Body of pancreas (tissue), 4 donors: ENCODE data around the gene WWOX. TPM values are rescaled to one million over a fixed set of nuclear protein-coding genes. Genes with fewer than 3 reads are reported as not detected.

Source experiments
- ATAC-seq: fragments of 150-250 bp; one replicate; pipeline ENCODE4 v1.9.1; 2016
- DNase-seq, 4 donors: peaks; one replicate each; pipeline ENCODE4 v3.0.0-alpha.2; 2019
- H3K27ac ChIP-seq, 4 donors: fragments of 200-600 bp; sonication (generic); 1 replicate in 3 of 4; 2 replicates in 1 of 4; pipeline versions ENCODE4 v1.5.1 to v1.6.1; 2016 to 2019; ENCODE audit warnings: mild to moderate bottlenecking in 1 of 4, mixed read lengths in 1 of 4, moderate library complexity in 1 of 4
- H3K27me3 ChIP-seq, 2 donors: fragments of 200-600 bp; sonication (generic); one replicate each; pipeline ENCODE4 v1.6.0; 2016; ENCODE audit warnings: mild to moderate bottlenecking in 1 of 2
- H3K36me3 ChIP-seq, 2 donors: fragments of 200-600 bp; sonication (generic); replicated peaks in 1 of 2; 2 replicates each; pipeline ENCODE4 v1.5.1; 2016; ENCODE audit warnings: low read depth in 2 of 2; ENCODE audit not compliant: insufficient read depth in 1 of 2
- H3K4me1 ChIP-seq: fragments of 200-600 bp; sonication (generic); one replicate; pipeline ENCODE4 v1.6.0; 2016
- H3K4me3 ChIP-seq, 2 donors: fragments of 200-600 bp; sonication (generic); 1 replicate in 1 of 2; 2 replicates in 1 of 2; pipeline ENCODE4 v1.5.1; 2016 to 2019
- H3K9me3 ChIP-seq, 3 donors: fragments of 200-600 bp; sonication (generic); 1 replicate in 2 of 3; 2 replicates in 1 of 3; pipeline ENCODE4 v1.5.1; 2016
- CTCF ChIP-seq, 7 experiments: fragments of 450-650 bp in 4 of 7; fragments of 200-600 bp in 3 of 7; sonication (generic) in 3 of 7; IDR thresholded peaks; one replicate each; pipeline ENCODE4 v1.5.1; 2016 to 2019; ENCODE audit warnings: antibody characterized with exemption in 7 of 7
- POLR2A ChIP-seq, 3 donors: fragments of 450-650 bp; IDR thresholded peaks; one replicate each; pipeline ENCODE4 v1.6.1; 2016; ENCODE audit warnings: antibody characterized with exemption in 3 of 3, mild to moderate bottlenecking in 2 of 3
- WGBS, 2 donors: methylation state at CpG; one replicate each; pipeline ENCODE4 v1.1.5; 2017; 5-methylcytosine and 5-hydroxymethylcytosine counted together
- intact Hi-C: fragments of 100-400 bp; cut with DNase I; formaldehyde crosslinking; loops from one replicate; pipeline ENCODE4 v1.15.1; 2023
- total RNA-seq, 2 donors: library from RNA; depleted of rRNA; stranded (reverse); fragments of >200 nt; gene quantifications; one replicate each; pipeline ENCODE4 v1.1.0, GENCODE V29; 2016

The WWOX gene
- total RNA-seq, 2 donors from 2014 or later: 52.7 to 67.2 TPM

DNA sequence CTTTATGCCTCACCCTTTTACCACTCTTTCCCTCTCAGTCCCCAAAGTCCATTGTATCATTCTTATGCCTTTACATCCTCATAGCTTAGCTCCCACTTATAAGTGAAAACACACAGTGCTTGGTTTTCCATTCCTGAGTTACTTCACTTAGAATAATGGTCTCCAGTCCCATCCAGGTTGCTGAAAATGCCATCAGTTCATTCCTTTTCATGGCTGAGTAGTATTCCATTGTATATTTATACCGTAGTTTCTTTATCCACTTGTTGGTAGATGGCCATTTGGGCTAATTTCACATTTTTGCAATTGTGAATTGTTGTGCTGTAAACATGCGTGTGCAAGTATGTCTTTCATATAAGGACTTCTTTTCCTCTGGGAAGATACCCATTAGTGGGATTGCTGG lies 597.3 kb downstream of the WWOX start:
- intact Hi-C loops: no loop called here
- Histone ChIP-seq H3K27me3 (no peaks in the 10 kb centered on the region), H3K4me3 (no peak overlapping the region), H3K36me3 (no peaks in the 10 kb centered on the region), H3K9me3 (no peaks in the 10 kb centered on the region), H3K4me1 (no peaks in the 10 kb centered on the region), H3K27ac (no peak overlapping the region)
- ATAC-seq: no peak
- no peak for DNase-seq
- TF ChIP-seq POLR2A (IDR thresholded peaks at IDR 0.05) (no peak), CTCF (IDR thresholded peaks at IDR 0.05) (no peak)
- WGBS, 2 donors: 96 to 98% methylated on average over 2 of the region's 2 CpGs

DNA sequence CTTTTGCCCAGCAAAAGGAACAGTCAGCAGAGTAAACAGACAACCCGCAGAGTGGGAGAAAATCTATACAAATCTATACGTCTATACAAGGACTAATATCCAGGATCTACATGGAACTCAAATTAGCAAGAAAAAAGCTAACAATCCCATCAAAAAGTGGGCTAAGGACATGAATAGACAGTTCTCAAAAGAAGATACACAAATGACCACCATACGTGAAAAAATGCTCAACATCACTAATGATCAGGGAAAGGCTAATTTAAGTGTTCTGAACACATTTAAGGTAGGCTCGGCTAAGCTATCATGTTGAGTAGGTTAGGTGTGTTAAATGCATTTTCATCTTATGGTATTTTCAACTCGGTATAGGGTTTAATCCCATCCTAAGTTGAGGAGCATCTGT lies 598.0 kb downstream of the WWOX start:
- DNase-seq: no peak
- intact Hi-C loops: no loop called here
- Histone ChIP-seq H3K4me3 (no peak overlapping the region), H3K27ac (no peak overlapping the region), H3K4me1 (no peaks in the 10 kb centered on the region), H3K9me3 (no peaks in the 10 kb centered on the region), H3K27me3 (no peaks in the 10 kb centered on the region), H3K36me3 (no peaks in the 10 kb centered on the region)
- 84 to 91% methylated on average over 5 of the region's 5 CpGs for WGBS, 2 donors
- ATAC-seq: no peak
- TF ChIP-seq CTCF (IDR thresholded peaks at IDR 0.05) (no peak), POLR2A (IDR thresholded peaks at IDR 0.05) (no peak)

DNA sequence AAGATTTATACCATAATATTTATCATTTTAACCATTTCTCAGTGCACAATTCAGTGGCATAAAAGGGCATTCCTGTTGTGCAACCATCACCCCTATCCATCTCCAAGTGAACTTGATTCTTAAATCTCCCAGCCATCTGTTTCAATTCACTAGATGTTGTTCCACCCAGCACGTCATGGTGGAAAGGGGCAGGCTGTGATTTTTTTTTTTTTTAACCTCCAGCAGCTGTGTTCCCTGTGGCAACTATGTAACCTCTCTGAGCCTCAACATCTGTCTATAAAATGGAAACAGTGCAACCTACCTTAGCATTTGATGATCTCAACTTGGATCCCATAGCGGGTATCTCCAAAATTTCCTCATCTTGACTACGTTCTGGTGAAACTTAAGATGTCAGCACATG lies 604.5 kb downstream of the WWOX start:
- Histone ChIP-seq H3K4me3 (no peak overlapping the region), H3K36me3 (no peaks in the 10 kb centered on the region), H3K27me3 (no peaks in the 10 kb centered on the region), H3K9me3 (no peaks in the 10 kb centered on the region), H3K27ac (no peak overlapping the region), H3K4me1 (no peaks in the 10 kb centered on the region)
- 67 to 70% methylated on average over 3 of the region's 3 CpGs for WGBS, 2 donors
- DNase-seq: no peak
- TF ChIP-seq CTCF (IDR thresholded peaks at IDR 0.05) (no peak), POLR2A (IDR thresholded peaks at IDR 0.05) (no peak)
- no peak for ATAC-seq
- intact Hi-C loops: no loop called here

DNA sequence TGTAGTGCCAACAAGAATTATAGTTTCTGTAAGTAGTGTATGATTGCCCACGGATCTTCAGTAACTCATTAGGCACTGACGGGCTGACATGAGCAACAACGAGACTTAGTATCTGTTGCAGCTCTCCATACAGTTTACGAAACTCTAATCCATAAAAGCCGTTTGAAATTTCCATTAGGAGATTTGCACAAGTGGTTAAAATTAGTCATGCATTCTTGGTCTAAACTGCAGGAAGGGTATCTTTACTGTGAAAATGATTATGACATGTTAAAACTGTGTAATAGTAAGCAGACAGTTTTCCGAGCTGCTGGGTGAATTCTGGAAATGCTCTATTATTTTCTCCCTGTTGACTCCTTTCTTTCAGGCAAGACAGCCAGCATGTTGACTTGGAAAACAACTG lies 605.0 kb downstream of the WWOX start:
- H3K9me3 ChIP-seq: no peaks in the 10 kb centered on the region
- H3K4me3 ChIP-seq: no peak overlapping the region
- H3K27ac ChIP-seq: no peak overlapping the region
- no peak for ATAC-seq
- H3K27me3 ChIP-seq: no peaks in the 10 kb centered on the region
- no peaks in the 10 kb centered on the region for H3K36me3 ChIP-seq
- intact Hi-C loops: no loop called here
- 70 to 75% methylated on average over 6 of the region's 6 CpGs for WGBS, 2 donors
- TF ChIP-seq POLR2A (IDR thresholded peaks at IDR 0.05) (no peak), CTCF (IDR thresholded peaks at IDR 0.05) (no peak)
- no peaks in the 10 kb centered on the region for H3K4me1 ChIP-seq
- no peak for DNase-seq

GRCh38 chr16:78705694-78706093 lies 606.2 kb downstream of the WWOX start:
- no peak for ATAC-seq
- TF ChIP-seq POLR2A (IDR thresholded peaks at IDR 0.05) (no peak), CTCF (IDR thresholded peaks at IDR 0.05) (peak in 6 of 7 experiments; percentile 12 to 49 (median 33))

More at GRCh38 chr16:78705694-78706093, 606.2 kb downstream of the WWOX start:
- intact Hi-C loops: no loop called here
- no peaks in the 10 kb centered on the region for H3K27me3 ChIP-seq
- DNase-seq: no peak
- WGBS, 2 donors: 45 to 57% methylated on average over 2 of the region's 2 CpGs
- H3K9me3 ChIP-seq: no peaks in the 10 kb centered on the region
- H3K36me3 ChIP-seq: no peaks in the 10 kb centered on the region
- no peak overlapping the region for H3K4me3 ChIP-seq
- no peak overlapping the region for H3K27ac ChIP-seq
- H3K4me1 ChIP-seq: no peaks in the 10 kb centered on the region
